HepG2 (cell line): ENCODE measurements around the gene NNAT. TPM values are rescaled to one million over a fixed set of nuclear protein-coding genes. Genes with fewer than 3 reads are reported as not detected.
A peak's percentile ranks its signal among the peaks of the same experiment; 100 is the strongest.
"Not testable (repeated sequence)": the region's sequence is repeated elsewhere in the genome, so short reads cannot be mapped to it uniquely, and the experiment has no call there.

ENCODE experiments used
- ATAC-seq: fragments of 200-7000 bp; cut with Tn5 transposase; 3 replicates; pipeline ENCODE4 v1.9.1; 2020; ENCODE audit warnings: mild to moderate bottlenecking, moderate library complexity
- BruUV-seq: library from RNA; stranded (reverse); fragments of 400-500 nt; replicated peaks from 2 replicates; lab custom pipeline; 2021; lab: Mats Ljungman, UMichigan
- CTCF ChIA-PET: fragments of 300-600 bp; formaldehyde crosslinking; extraction: SDS; loops from one replicate; lab custom pipeline; 2021; ENCODE audit warnings: low total read pairs, inconsistent platforms, low intra/inter-chr PET ratio; lab: Yijun Ruan, JAX
- POLR2A ChIA-PET: fragments of 350-600 bp; sonication (Branson Sonifier 250); formaldehyde crosslinking; loops from one replicate; lab custom pipeline; 2020; ENCODE audit warnings: antibody characterized with exemption, inconsistent platforms; lab: Yijun Ruan, JAX
- DNase-seq: peaks from one replicate; pipeline ENCODE4 v3.0.0-alpha.2; 2015; ENCODE audit warnings: low spot score
- FAIRE-seq: peaks from 3 replicates; lab custom pipeline; 2011; peaks lifted over from hg19 to GRCh38; lab: Jason Lieb, UNC
- H2AFZ ChIP-seq: one replicate; pipeline ENCODE4 v1.6.1; 2011; ENCODE audit warnings: low read length, inconsistent platforms
- H3K27ac ChIP-seq: fragments of 300-600 bp; 3 replicates; pipeline ENCODE4 v1.8.0; 2011; ENCODE audit warnings: mixed run types, mild to moderate bottlenecking, mixed read lengths, low read length, inconsistent platforms; ENCODE audit not compliant: insufficient read depth; ENCODE audit errors: extremely low read length
- H3K27me3 ChIP-seq, 2 experiments: fragments of 200-600 bp in 1 of 2; 2 replicates in 1 of 2; 3 replicates in 1 of 2; pipeline versions ENCODE4 v1.6.0 to v1.8.0; 2011; ENCODE audit warnings: low read length in 2 of 2, mild to moderate bottlenecking in 2 of 2, moderate library complexity in 2 of 2, inconsistent platforms in 1 of 2; ENCODE audit not compliant: insufficient read depth in 2 of 2, control insufficient read depth in 1 of 2
- H3K36me3 ChIP-seq, 2 experiments: fragments of 200-600 bp in 1 of 2; replicated peaks in 1 of 2; 2 replicates in 1 of 2; 3 replicates in 1 of 2; pipeline versions ENCODE4 v1.5.1 to v1.8.0; 2011; ENCODE audit warnings: low read length in 2 of 2, inconsistent platforms in 1 of 2; ENCODE audit not compliant: insufficient read depth in 2 of 2, control insufficient read depth in 1 of 2
- H3K4me1 ChIP-seq: 2 replicates; pipeline ENCODE4 v1.5.1; 2012; ENCODE audit warnings: low read length, inconsistent platforms; ENCODE audit not compliant: insufficient read depth
- H3K4me2 ChIP-seq: 2 replicates; pipeline ENCODE4 v1.6.0; 2011; ENCODE audit warnings: low read depth, low read length, inconsistent platforms
- H3K4me3 ChIP-seq, 3 experiments: fragments of 200-600 bp in 1 of 3; sonication (generic), shearing (Covaris generic) in 1 of 3; replicated peaks in 1 of 3; 2 replicates each; pipeline ENCODE4 v1.5.1; 2011 to 2016; ENCODE audit warnings: low read length in 3 of 3, inconsistent platforms in 2 of 3, low read depth in 2 of 3, mild to moderate bottlenecking in 2 of 3, control low read depth in 1 of 3, mixed read lengths in 1 of 3; ENCODE audit not compliant: insufficient read depth in 1 of 3
- H3K79me2 ChIP-seq: one replicate; pipeline ENCODE4 v1.6.1; 2011; ENCODE audit warnings: low read length, inconsistent platforms; ENCODE audit not compliant: insufficient read depth
- H3K9ac ChIP-seq: 2 replicates; pipeline ENCODE4 v1.6.0; 2011; ENCODE audit warnings: mild to moderate bottlenecking, low read depth, low read length, inconsistent platforms; ENCODE audit not compliant: insufficient read depth
- H3K9me3 ChIP-seq: 2 replicates; pipeline ENCODE4 v1.5.1; 2012; ENCODE audit warnings: mild to moderate bottlenecking, low read length
- H4K20me1 ChIP-seq: 2 replicates; pipeline ENCODE4 v1.6.0; 2011; ENCODE audit warnings: inconsistent platforms, mild to moderate bottlenecking, low read length, moderate library complexity; ENCODE audit not compliant: insufficient read depth
- FOXA1 ChIP-seq, 2 experiments: fragments of 450-650 bp in 1 of 2; sonication (generic) in 1 of 2; formaldehyde crosslinking in 1 of 2; IDR thresholded peaks; 2 replicates each; pipeline versions ENCODE4 v1.4.0 to v1.6.1; 2016 to 2020; ENCODE audit warnings: missing genetic modification reagents in 1 of 2
- HHEX ChIP-seq: IDR thresholded peaks from 2 replicates; pipeline ENCODE4 v1.6.1; 2016; ENCODE audit warnings: control low read depth
- HOXA7 ChIP-seq: sonication (generic); formaldehyde crosslinking; IDR thresholded peaks from 2 replicates; pipeline ENCODE4 v1.8.1; 2022; ENCODE audit warnings: mild to moderate bottlenecking, missing genetic modification reagents, moderate library complexity
- KLF11 ChIP-seq: IDR thresholded peaks from 2 replicates; pipeline ENCODE4 v1.6.1; 2016; ENCODE audit warnings: missing compliant biosample characterization
- MXI1 ChIP-seq: IDR thresholded peaks from 3 replicates; pipeline ENCODE4 v1.6.1; 2012; ENCODE audit warnings: low read depth, low read length, inconsistent platforms, borderline replicate concordance
- POLR2AphosphoS2 ChIP-seq: IDR thresholded peaks from 2 replicates; pipeline ENCODE4 v1.6.1; 2011; ENCODE audit warnings: low read depth, low read length, improper control_type of control experiment
- RFX1 ChIP-seq: fragments of 450-650 bp; IDR thresholded peaks from 2 replicates; pipeline ENCODE4 v1.6.1; 2017
- RFX3 ChIP-seq: IDR thresholded peaks from 2 replicates; pipeline ENCODE4 v1.6.1; 2016; ENCODE audit warnings: missing biosample characterization, missing genetic modification reagents
- ZBTB44 ChIP-seq: sonication (generic); formaldehyde crosslinking; IDR thresholded peaks from 2 replicates; pipeline ENCODE4 v1.4.0; 2020; ENCODE audit warnings: missing genetic modification reagents
- ZMYM2 ChIP-seq: sonication (generic); formaldehyde crosslinking; IDR thresholded peaks from 2 replicates; pipeline ENCODE4 v1.8.0; 2022; ENCODE audit warnings: mild to moderate bottlenecking, missing genetic modification reagents
- WGBS: methylation state at CpG from one replicate; pipeline ENCODE4 v1.1.6; 2017; ENCODE audit warnings: low lambda C conversion rate; 5-methylcytosine and 5-hydroxymethylcytosine counted together
- in situ Hi-C: cut with HindIII; loops from 2 replicates; pipeline ENCODE4 v1.10.0; 2017; ENCODE audit warnings: low pct_unique_long_range_greater_than_20kb; ENCODE audit not compliant: extremely low pct_ligation_motif_present
- intact Hi-C: fragments of 100-400 bp; cut with micrococcal nuclease; formaldehyde crosslinking; loops from one replicate; pipeline ENCODE4 v1.10.0; 2022; ENCODE audit not compliant: unreplicated experiment
- polyA plus RNA-seq, 8 experiments: library from polyadenylated mRNA; depleted of rRNA in 3 of 8; stranded (reverse) in 7 of 8; unstranded in 1 of 8; fragments of >200 nt; fragmentation: Illumina TruSeq in 4 of 8; extraction: Trizol in 4 of 8; gene quantifications; 2 replicates each; pipeline versions ENCODE4 v1.2.1 to v1.2.3, GENCODE V29; 2011 to 2016; ENCODE audit warnings: low read depth in 4 of 8, missing spikeins in 1 of 8, mixed read lengths in 1 of 8; ENCODE audit not compliant: insufficient read depth in 1 of 8
- total RNA-seq, 5 experiments: library from RNA; depleted of rRNA; stranded (reverse); fragments of >200 nt; fragmentation: Illumina TruSeq; extraction: Trizol; gene quantifications; 2 replicates each; pipeline ENCODE4 v1.2.3, GENCODE V29; 2016; ENCODE audit warnings: low read depth in 1 of 5

NNAT gene
- total and polyA plus RNA-seq, 2 of the 13 experiments (the other 11 are each of a cell fraction or from before 2014, with no cell fraction given), result not detected

GRCh38 chr20:37486209-37486608 lies 34.8 kb upstream of the NNAT start:
- H3K9ac ChIP-seq, H2AFZ ChIP-seq, intact Hi-C loops, ATAC-seq, H3K27ac ChIP-seq, H3K4me3 ChIP-seq, H3K36me3 ChIP-seq, H4K20me1 ChIP-seq, DNase-seq, BruUV-seq, CTCF ChIA-PET, in situ Hi-C loops, H3K4me2 ChIP-seq, H3K9me3 ChIP-seq, H3K4me1 ChIP-seq, POLR2A ChIA-PET, H3K27me3 ChIP-seq, H3K79me2 ChIP-seq: not testable (repeated sequence)
- 63% methylated on average over 1 of the region's 1 CpG for WGBS
- peak; percentile 69 for FAIRE-seq

- Histone ChIP-seq H3K27ac (no peak overlapping the region), H4K20me1 (no peaks in the 10 kb centered on the region), H3K79me2 (no peaks in the 10 kb centered on the region), H3K4me3 (no peak overlapping the region), H3K4me1 (no peaks in the 10 kb centered on the region), H3K27me3 (no peaks in the 10 kb centered on the region), H3K9me3 (no peaks in the 10 kb centered on the region), H2AFZ (no peak overlapping the region), H3K9ac (no peak overlapping the region), H3K4me2 (no peak overlapping the region), H3K36me3 (no peaks in the 10 kb centered on the region)
- ChIA-PET POLR2A (no interaction called here), CTCF (no interaction called here)
- BruUV-seq, result no TSS peak
- TF ChIP-seq ZBTB44 (CRISPR knock-in tag), result no peak
- no peak for TF ChIP-seq HHEX
- no peak for TF ChIP-seq ZMYM2 (CRISPR knock-in tag)
- TF ChIP-seq MXI1, result no peak
- 0 out of 2 replicates have a peak, but pooled peaks have one; percentile 5 for TF ChIP-seq FOXA1 (IDR thresholded peaks at IDR 0.05)
- no peak for TF ChIP-seq FOXA1 (CRISPR knock-in tag; IDR thresholded peaks at IDR 0.05)
- no peak for TF ChIP-seq HOXA7
- peak; percentile 59; the same call in 1 of the 2 replicates for TF ChIP-seq RFX1
- 0 out of 2 replicates have a peak, but pooled peaks have one; percentile 14 for TF ChIP-seq RFX3 (CRISPR knock-in tag)
- no peak for TF ChIP-seq KLF11 (CRISPR knock-in tag)
- TF ChIP-seq POLR2AphosphoS2, result 0 out of 2 replicates have a peak, but pooled peaks have one; percentile 18
- no peak for DNase-seq
- WGBS, result 73% methylated on average over 7 of the region's 7 CpGs
- intact Hi-C loops, result no loop called here
- in situ Hi-C loops, result no loop called here
- no peak for FAIRE-seq
- no peak for ATAC-seq
Observed at GRCh38 chr20:37490663-37491350, 30.2 kb upstream of the NNAT start.
